Activated T-helper 1 cell treated with anti-CD3 and anti-CD28 coated beads, Interleukin-2, amount 50 U/mL, for 16 hours (primary cell): ENCODE measurements around the gene TMEM181.
"Not testable (repeated sequence)": the region's sequence is repeated elsewhere in the genome, so short reads cannot be mapped to it uniquely, and the experiment has no call there.

Source experiments
- DNase-seq, 2 donors: peaks; one replicate each; pipeline ENCODE4 v3.0.0-alpha.2; 2020; ENCODE audit warnings: low read depth in 1 of 2, low spot score in 1 of 2

Gene TMEM181

GRCh38 chr6:158655569-158656450 lies 95.9 kb downstream of the TMEM181 start:
- no peak for DNase-seq

- DNase-seq, result not testable (repeated sequence)
These were observed 97.1 kb downstream of the TMEM181 start for GRCh38 chr6:158656986-158657385.

- no peak for DNase-seq
These were observed 100.5 kb downstream of the TMEM181 start for GRCh38 chr6:158660333-158660754.

GRCh38 chr6:158661156-158661685 lies 101.3 kb downstream of the TMEM181 start:
- DNase-seq, result no peak

DNA sequence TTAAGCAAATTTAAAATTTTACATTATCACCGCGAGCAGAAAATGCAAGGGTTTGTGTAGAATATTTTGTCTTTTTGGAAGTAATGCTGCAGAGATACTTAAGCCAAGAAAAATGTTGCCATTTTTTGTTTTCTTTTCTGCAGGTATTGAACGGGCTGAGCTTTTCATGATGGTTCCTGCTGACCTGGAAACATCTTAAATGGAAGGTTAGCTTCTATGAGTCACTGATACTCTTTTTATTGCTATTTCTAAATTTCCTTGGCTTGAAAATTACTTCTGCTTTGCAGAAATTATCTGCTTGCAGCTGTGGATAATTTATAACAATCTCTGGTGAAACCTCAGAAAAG lies 102.7 kb downstream of the TMEM181 start:
- DNase-seq, result no peak

DNA sequence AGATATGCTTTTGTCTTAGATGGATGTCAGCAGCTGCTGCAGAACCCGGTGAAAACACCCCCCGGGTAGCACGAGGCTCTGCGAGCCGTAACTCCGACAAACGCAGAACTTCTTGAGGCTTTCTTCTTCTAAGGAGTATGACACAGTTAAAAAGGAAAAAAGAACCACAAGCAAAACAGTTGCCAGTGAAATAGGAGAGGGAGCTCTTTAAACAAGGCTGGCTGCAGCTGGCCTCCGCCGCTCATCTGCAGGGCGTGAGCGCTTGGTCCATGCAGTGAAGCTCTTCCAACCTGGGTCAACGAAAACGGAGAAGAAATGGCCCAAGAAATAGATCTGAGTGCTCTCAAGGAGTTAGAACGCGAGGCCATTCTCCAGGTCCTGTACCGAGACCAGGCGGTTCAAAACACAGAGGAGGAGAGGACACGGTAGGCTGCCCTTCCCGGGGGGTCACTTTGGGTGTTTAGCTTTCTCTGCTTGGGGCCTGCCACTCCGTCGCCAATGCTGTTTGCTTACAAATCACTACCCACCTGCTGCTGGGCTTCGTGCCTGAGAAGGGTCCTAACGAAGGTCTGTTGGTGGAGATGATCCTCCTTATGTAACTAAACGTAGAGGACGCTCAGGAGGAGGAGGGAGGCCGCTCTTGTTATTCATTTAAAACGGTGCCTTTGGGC lies 103.2 kb downstream of the TMEM181 start:
- no peak for DNase-seq

DNA sequence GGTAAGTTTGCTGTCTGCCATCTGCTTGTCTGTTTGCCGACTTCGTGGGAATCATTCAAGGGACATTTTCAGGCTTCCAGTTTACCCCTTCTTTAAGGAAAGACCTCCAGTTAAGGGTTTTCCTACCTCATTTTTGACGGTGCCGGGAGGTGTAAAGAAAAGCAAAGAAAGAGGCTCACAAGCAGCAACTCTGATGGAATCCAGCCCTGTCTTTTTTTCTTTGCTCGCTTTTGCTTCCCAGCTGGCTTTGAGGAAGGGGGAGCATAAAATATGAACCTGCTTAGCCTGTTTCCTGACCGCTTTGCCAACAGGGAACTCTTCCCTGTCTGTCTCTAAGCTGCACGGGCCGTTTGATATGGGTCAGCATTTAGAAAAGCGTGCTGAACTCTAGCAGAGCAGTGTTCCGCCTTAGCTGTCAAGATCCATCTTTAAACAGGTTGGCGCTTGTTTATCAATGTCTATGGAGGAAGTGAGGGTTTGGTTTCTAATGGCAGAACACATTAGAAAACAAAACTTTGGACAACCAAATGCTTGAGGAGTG lies 103.8 kb downstream of the TMEM181 start:
- DNase-seq, result no peak

GRCh38 chr6:158665332-158665731 lies 105.4 kb downstream of the TMEM181 start:
- no peak for DNase-seq

GRCh38 chr6:158666628-158667359 lies 106.9 kb downstream of the TMEM181 start:
- no peak for DNase-seq

- DNase-seq, result no peak
These were observed 107.6 kb downstream of the TMEM181 start for GRCh38 chr6:158667360-158667981.

DNA sequence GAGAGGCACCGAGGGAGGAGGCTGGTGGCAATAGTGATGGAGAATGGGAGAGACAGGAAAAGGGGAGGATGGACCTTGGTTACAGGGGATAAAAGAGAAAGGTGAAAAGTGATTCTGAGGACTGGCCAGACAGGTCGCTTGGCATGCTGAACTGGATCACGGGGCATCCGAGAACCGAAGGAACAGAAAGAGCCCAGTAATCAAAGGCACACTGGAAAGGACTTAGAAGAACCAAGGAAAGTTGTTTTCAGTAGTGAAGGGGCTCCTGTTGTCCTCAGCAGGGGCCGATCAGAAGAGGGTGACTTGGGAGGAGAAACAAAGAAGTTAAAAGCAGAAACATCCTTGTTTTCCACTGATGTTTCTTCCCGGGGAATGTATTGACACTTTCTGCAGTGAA lies 108.8 kb downstream of the TMEM181 start:
- no peak for DNase-seq

DNA sequence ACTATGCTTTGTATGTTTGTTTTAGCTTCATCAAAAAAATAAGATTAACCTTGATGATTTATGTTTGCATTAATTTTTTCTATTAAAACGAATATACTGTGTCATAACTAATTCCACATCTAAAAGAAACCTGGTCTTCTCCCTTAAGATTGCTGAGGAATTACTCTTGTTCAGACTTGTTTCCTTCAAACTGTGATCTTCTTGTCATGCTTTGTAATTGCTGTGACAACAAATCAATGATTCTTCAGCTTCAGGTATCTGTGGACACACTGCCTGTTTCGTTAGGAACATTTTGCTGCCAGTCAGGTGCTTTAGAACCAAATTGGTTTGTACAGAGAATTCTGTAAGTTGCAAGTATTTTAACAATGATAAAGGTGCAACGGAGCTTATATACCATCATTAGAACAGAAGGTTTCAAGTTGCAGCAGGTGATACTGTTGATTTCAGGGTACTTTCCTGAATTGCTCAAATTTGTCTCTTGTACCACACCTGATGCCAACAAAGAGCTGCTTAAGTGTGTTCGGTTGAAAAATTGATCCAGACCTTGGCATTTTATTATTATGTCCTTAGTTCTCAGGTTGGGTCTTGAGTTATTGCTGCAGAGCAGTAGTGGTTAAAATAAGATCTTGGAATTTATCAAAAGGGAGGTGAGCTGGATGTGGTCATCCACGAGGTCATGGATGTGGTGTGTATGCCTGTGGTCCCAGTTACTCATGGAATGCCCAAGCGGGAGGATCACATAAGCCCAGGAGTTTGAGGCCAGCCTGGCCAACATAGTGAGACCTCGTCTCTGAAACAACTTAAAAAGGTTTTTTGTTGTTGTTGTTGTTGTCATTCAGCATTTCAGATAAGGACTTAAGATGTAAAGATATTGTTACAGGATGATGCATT lies 109.5 kb downstream of the TMEM181 start:
- no peak for DNase-seq

DNA sequence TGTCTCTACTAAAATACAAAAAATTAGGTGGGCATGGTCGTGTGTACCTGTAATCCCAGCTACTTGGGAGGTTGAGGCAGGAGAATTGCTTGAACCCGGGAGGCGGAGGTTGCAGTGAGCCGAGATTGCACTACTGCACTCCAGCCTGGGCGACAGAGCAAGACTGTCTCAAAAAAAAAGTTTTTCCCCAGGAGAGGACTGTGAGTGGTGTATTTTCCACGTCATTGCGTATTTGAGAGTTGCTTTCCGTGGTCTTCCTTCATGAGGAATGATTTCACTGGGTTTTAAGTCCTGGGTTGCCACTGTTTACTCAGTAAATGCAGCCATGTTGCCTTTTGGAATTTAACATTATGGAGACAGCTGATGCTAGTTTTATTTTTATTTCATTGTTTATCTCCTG lies 112.2 kb downstream of the TMEM181 start:
- DNase-seq, result not testable (repeated sequence)

DNA sequence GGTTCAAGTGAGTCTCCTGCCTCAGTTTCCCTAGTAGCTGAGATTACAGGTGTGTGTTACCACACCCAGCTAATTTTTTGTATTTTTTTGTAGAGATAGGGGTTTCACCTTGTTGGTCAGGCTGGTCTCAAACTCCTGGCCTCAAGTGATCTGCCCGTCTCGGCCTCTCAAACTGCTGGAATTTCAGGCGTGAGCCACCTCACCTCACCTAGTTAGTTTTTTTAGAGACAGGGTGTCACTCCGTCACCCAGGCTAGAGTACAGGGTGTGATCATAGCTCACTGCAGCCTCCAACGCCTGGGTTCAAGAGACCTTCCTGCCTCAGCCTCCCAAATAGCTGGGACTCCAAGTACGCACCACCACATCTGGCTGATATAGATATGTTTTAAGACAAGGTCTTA lies 112.8 kb downstream of the TMEM181 start:
- DNase-seq, result no peak

DNA sequence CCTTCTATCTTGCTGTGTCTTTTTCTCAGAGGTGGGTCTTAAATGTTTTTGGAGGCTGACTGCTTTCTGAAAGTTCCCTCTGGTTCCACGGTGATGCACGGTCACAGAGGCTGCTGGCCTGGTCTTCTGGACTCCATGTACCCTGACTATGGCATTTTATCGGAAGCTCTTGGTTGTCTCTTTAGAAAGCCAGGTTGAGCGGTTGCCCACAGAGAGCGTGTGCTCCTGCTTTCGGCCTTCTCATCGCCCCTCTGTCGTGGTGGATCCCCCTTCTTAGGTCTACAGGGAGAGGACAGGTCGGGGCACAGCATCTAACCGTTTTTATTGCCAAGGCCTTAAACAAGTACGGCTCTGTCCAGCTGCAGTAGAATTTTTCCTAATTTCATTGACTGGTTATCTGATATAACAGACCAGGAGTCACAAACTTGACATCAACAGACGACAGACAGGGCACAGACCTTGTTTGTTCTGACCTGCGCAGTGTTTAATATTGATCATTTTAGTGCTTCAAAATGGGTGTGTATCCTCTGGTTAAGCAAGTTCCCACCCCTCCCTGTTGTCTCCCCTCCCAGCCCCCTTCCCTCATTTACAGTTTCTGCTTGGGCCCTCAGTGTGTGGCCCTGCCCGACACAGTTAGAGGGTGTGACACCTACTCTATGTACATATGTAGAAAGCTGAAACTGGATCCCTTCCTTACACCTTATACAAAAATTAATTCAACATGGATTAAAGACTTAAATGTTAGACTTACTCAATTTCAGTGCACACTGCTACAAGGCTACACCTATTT lies 114.6 kb downstream of the TMEM181 start:
- no peak for DNase-seq

DNA sequence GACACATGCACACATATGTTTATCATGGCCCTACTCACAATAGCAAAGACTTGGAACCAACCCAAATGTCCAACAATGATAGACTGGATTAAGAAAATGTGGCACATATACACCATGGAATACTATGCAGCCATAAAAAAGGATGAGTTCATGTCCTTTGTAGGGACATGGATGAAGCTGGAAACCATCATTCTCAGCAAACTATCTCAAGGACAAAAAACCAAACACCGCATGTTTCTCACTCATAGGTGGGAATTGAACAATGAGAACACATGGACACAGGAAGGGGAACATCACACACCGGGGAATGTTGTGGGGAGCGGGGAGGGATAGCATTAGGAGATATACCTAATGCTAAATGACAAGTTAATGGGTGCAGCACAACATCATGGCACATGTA lies 117.2 kb downstream of the TMEM181 start:
- DNase-seq, result not testable (repeated sequence)

GRCh38 chr6:158677906-158678578 lies 118.2 kb downstream of the TMEM181 start:
- DNase-seq, result no peak

DNA sequence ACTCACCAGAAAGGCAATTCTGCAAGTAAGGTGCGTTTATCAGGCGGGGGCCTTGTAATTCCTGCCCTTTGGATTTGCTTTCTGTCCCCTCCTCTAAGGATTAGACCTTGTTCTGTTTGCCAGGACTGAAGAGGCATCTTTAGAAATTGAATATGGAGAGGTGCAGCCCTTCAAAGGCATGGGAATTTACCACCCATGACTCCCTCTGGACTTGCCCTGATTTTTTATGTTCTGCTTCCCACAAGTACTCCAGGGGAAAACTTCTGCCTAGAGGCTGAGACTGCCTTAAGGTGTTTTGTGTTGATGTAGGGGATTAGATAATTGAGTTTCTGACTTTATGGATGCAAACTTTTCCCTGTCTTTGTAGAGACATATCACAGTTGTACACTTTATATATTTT lies 120.1 kb downstream of the TMEM181 start:
- no peak for DNase-seq

- DNase-seq, result no peak
These were observed 120.6 kb downstream of the TMEM181 start for GRCh38 chr6:158680481-158680880.
